ENCODE measurements around the gene CSK.

GRCh38 chr15:74748322-74748946 is 33.4 kb upstream of the CSK start, which contains the start of gene CYP1A2:
- TF ChIP-seq POLR2A (IDR thresholded peaks at IDR 0.05; ENCODE audit: low read depth, low read length) (no peak), TAF1 (IDR thresholded peaks at IDR 0.05; ENCODE audit: low read depth, low read length) (no peak), SPI1 (IDR thresholded peaks at IDR 0.05; ENCODE audit: low read depth, low read length) (no peak)

Data from GM12891 (cell line).